NOMO-1 treated with DMSO at 0.1 percent for 48 hours (cell line): ENCODE data around the gene GLMN.
"Not testable (repeated sequence)": the region's sequence is repeated elsewhere in the genome, so short reads cannot be mapped to it uniquely, and the experiment has no call there.

Experiments
- DNase-seq: peaks from one replicate; lab custom pipeline; 2025; ENCODE audit not compliant: unreplicated experiment; lab: John Stamatoyannopoulos, UW

The GLMN gene

GRCh38 chr1:92301021-92301420 lies 2.2 kb upstream of the GLMN start:
- DNase-seq: no peak

- no peak for DNase-seq
Measured at GRCh38 chr1:92299477-92300150, 827 bp upstream of the GLMN start.

DNA sequence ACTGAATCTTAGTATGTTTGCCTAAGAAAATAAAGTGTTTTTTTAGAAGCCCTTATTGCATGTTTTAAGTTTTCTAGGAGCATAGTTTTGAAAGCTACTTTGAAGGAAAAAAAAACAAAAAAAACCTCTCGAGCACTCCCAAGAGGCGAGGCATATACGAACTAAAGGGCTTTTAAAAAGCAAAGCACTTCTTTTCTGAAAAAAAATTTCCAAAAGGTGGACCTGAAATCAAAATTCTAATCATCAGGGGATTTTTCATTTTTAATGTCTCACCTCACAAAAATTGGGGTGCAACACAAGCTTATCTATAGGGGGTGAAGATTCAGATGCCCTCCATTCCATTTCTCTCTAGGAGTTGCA lies 594 bp downstream of the GLMN start:
- DNase-seq: no peak

DNA sequence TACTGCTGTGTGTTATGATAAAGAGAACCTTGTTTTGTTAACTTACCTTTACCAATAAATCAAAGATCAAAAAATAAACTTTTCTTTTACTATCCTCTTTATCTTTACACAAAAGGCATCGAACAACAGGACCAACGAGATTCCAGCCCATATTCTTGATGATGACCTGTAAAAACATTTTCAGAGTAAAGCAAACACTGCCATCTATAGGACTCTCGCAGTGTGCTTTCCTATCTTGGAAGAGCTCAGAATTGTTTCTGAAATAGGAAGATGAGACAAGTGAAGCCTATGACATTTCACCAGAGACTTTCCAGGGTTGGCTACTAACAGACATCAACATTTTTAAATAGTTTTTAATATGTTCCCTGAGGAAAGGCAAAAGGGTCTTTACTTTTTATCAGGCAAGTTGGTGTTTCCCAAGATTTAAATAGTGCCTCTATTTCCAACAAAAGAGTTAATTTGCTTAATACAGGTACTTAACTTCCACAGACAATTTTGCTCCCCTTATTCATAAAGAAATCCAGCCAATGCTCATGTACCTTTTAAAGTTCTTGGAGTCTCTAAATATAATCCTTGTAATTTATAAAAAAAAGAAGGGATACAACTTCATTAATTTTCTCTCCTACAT lies 7.3 kb downstream of the GLMN start:
- peak; percentile 54 for DNase-seq

DNA sequence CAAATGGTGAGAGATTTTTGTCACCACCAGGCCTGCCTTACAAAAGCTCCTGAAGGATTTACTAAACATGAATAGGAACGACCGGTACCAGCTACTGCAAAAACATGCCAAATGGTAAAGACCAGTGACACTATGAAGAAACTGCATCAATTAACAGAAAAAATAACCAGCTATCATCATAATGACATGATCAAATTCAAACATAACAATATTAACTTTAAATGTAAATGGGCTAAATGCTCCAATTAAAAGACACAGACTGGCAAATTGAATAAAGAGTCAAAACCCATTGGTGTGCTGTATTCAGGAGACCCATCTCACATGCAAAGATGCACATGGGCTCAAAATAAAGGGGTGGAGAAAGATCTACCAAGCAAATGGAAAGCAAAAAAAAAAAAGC lies 17.4 kb downstream of the GLMN start:
- not testable (repeated sequence) for DNase-seq

- not testable (repeated sequence) for DNase-seq
Measured at GRCh38 chr1:92279781-92280180, 19.0 kb downstream of the GLMN start.

GRCh38 chr1:92277105-92277723 lies 21.6 kb downstream of the GLMN start:
- no peak for DNase-seq

DNA sequence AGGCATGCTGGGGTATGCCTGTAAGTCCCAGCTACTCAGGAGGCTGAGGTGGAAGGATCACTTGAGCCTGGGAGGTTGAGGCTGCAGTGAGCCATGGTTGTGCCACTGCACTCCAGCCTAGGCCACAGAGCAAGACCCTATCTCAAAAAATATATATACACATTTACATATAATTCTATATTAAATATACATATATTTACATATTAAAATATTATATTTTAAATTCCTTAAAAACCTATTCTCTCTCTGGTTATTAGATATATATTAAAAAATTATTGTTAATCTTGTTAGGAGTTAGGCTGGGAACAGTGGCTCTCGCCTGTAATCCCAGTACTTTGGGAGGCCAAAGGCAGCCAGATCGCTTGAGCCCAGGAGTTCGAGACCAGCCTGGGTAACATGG lies 22.7 kb downstream of the GLMN start:
- no peak for DNase-seq

GRCh38 chr1:92274939-92275338 lies 23.8 kb downstream of the GLMN start:
- DNase-seq: no peak

GRCh38 chr1:92273039-92273438 lies 25.7 kb downstream of the GLMN start:
- DNase-seq: no peak

DNA sequence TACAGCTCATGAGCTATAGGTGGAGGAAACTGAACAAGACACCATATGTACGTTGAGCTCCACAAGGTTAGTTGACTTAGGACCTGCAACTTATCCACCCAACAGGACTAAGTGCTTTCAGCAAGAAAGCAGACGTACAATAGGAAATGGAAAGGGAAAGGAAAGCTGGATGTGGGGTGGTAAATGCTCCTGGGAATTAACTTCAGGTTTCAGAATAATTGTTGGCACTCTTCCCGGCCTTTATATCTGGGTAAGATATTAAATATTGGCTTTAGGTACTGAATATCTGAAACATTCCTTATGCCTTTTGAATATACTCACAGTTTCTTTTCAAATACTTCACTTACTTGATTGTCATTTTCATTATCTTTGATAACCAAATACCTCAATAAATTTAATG lies 36.3 kb downstream of the GLMN start:
- DNase-seq: no peak

- DNase-seq: no peak
Measured at GRCh38 chr1:92259350-92259749, 39.4 kb downstream of the GLMN start.

DNA sequence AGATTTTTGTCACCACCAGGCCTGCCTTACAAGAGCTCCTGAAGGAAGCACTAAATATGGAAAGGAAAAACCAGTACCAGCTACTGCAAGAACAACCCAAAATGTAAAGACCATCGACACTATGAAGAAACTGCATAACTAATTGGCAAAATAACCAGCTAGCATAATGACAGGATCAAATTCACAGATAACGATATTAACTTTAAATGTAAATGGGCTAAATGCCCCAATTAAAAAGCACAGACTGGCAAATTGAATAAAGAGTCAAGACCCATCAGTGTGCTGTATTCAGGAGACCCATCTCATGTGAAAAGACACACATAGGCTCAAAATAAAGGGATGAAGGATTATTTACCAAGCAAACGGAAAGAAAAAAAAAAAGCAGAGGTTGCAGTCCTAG lies 44.1 kb downstream of the GLMN start:
- not testable (repeated sequence) for DNase-seq

DNA sequence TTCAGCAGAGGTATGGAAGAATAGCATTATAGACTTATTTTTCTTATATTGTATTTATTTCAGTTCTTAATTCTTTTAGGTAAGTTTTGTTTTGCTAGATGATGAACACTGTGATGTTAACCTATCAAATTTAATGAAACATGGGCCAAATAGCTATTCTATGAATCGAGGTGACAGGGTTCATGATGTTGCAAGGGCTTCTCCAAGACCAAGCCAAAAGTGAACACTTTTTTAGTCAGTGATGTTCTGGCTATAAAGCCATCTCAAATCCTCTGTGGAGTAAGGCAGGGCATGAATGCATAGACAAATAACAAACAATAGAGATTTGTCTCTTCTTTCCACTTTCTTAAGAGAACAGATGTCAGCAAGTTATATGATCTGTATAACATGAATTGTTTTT lies 54.4 kb downstream of the GLMN start:
- no peak for DNase-seq

GRCh38 chr1:92240034-92240433 lies 58.8 kb downstream of the GLMN start:
- DNase-seq: no peak

DNA sequence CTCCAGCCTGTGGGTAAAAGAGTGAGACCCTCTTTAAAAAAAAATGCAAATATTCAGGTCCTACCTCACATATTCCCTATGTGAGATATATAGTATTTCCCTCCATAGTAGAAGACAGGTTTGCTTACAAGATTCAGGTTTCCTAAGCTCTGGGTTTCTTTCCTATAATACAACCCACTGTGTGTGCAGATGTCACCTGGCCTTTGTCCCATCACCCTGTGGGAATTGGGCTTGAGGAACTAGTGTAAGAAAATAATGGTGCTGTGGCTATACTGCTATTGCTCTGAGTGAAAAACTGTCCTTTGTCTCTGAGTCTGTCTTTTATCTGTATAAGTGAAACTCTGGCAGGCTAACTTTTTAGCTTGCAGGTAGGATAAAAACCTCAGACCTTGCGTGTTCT lies 68.1 kb downstream of the GLMN start:
- no peak for DNase-seq

DNA sequence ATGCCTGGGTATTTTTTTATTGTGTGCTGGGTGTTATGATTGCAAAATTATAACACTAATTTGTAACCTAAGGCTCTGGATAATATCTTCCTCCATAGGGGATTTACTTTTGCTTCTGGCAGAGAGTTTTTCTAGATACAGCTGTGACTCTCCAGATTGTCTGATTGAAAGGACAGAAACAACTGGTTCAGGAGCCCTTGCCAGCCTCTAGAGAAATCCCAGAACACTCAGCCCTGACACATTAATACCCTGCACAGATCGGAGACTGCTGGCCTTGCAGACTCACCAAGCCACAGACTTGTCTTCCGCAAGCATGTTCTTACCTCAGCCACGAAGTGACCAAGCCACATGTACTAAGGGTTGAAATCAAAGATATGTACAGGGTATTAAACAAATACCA lies 70.4 kb downstream of the GLMN start:
- no peak for DNase-seq

GRCh38 chr1:92219028-92219427 lies 79.8 kb downstream of the GLMN start:
- DNase-seq: no peak

DNA sequence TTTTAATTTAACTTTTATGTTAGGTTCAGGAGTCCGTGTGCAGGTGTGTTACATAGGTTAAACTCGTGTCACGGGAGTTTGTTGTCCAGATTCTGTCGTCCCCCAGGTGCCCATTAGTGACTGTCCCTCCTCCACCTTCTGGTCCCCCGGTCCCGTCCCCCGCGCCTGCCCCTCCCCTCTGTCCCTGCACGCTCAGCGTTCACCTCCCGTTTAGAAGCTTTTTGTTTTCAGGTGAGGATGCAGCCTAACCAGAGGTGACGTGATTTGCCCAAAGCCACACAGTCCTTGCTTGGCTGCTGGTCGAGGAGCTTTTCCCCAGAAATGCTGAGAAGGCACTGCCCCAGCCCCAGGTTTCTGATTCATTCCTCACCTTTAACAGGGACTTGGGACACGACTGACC lies 80.2 kb downstream of the GLMN start:
- DNase-seq: no peak

DNA sequence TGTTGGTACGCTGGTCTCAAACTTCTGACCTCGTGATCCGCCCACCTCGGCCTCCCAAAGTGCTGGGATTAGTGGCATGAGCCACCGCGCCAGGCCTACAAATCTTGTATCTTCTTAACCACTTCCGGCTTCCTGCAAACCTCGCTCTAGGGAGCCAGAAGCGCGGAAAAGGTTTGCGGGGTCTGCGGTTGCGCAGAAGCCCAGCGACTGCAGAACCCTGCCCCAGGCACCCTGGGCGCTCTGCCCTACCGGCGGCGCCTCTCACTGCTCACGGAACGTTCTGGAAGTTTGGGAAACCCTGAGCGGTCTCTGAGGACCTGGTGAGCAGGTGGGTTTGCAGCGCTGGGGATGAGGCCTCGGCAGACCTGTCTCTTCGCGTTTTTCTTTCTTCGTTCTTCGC lies 81.1 kb downstream of the GLMN start, which contains the start of gene C1orf146:
Gene C1orf146 (plus strand): TSS at position 195 of the 400 bp plus-strand sequence. CDS start 13,506 bp downstream, outside the sequence.
- no peak for DNase-seq

GRCh38 chr1:92211166-92211565 lies 87.6 kb downstream of the GLMN start:
- DNase-seq: no peak

DNA sequence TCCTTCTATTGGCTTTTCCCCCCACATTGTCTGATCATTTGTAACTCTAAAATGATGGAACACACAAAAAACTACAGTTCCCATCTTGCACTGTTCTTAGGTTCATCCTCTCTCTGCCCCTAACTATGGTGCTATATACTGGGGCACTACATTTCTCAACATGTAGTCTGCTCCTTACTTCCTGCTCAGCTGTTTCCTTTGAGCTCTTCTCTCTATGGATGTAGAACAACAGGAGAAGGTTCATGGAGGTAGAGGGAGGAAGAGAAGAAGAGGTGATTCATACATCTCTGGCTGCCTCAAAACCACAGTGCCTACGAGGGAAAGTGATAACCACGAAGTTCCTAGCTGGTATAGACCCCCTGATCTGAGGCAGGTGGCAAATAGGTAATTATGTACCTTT lies 88.1 kb downstream of the GLMN start:
- peak; percentile 36 for DNase-seq

DNA sequence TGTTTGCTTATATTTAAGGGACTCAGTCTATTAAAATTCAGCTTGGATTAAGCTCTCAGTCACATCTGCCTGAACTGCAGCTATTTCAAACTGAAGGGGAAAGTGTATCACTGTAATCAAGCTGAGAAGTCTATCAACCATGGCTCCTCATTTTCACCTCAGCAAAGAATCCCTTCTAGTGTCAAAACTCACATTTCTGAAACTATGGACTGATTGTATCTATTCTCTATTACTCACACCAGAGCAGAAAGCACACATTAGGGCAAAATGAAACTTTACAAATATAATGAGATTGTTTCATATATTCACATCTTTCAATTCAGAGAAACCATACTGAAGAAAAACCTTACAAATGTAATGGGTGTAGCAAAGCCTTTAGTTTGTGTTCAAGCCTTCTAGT lies 95.7 kb downstream of the GLMN start:
- DNase-seq: no peak
